ENCODE measurements around the gene PAX5. TPM values are rescaled to one million over a fixed set of nuclear protein-coding genes. Genes with fewer than 3 reads are reported as not detected.

The PAX5 gene
- total and polyA plus RNA-seq, 4 experiments from 2014 or later = 0.32 TPM; not detected in 3

DNA sequence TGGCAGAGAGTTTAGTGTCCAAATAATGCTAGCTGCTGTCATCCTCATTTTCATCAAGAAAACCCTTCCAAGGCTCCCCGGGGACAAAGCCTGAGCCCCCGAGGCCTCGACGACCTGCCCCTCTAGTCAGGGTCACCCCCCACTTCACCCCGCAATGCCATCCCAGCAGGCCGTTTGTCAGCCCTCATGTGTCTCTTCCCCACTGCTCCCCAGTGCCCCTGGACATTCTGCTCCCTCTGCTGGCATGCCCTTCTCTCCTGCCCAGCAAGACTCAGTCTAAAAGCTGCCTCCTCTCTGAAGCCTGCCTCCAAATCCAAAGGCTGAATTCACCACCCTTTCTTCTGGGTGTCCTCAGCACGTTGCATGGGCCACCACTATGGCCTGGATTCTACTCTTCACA, 59.3 kb downstream of the PAX5 start:
- H3K36me3 ChIP-seq (ENCODE audit: insufficient read depth, low read length) = no peaks in the 10 kb centered on the region
- no peak overlapping the region for H3K27ac ChIP-seq (ENCODE audit: low read depth, low read length)
- intact Hi-C loops (cut with micrococcal nuclease) = no loop called here
- Mint-ChIP-seq H3K36me3 (no peaks in the 10 kb centered on the region), H3K4me3 (no peak overlapping the region), H3K27me3 (peaks cover 3 to 25% of the 10 kb centered on the region in 2 donors), H3K9me3 (no peaks in the 10 kb centered on the region), H3K4me1 (peaks cover 0 to 2% (median 0%) of the 10 kb centered on the region in 4 donors), H3K27ac (peak overlapping the region in 1 of 7 donors; percentile 77)
- DNase-seq = no peak
- H3K27me3 ChIP-seq (ENCODE audit: insufficient read depth, low read length) = no peaks in the 10 kb centered on the region
- POLR2A ChIA-PET (ENCODE audit: partially characterized antibody) = no interaction called here
- no peak overlapping the region for H3K4me3 ChIP-seq (ENCODE audit: low read length in 2 of 2)
- H3K4me1 ChIP-seq (ENCODE audit: insufficient read depth, low read length) = no peaks in the 10 kb centered on the region
- CTCF ChIA-PET (ENCODE audit: partially characterized antibody) = interaction anchor here (1.0 kb wide), 1 partner anchor 21 kb away, joined by 4 read pairs; no protein-coding TSS in a partner anchor
- H3K9me3 ChIP-seq (ENCODE audit: control insufficient read depth in 1 of 2, low read length in 2 of 2) = no peaks in the 10 kb centered on the region

DNA sequence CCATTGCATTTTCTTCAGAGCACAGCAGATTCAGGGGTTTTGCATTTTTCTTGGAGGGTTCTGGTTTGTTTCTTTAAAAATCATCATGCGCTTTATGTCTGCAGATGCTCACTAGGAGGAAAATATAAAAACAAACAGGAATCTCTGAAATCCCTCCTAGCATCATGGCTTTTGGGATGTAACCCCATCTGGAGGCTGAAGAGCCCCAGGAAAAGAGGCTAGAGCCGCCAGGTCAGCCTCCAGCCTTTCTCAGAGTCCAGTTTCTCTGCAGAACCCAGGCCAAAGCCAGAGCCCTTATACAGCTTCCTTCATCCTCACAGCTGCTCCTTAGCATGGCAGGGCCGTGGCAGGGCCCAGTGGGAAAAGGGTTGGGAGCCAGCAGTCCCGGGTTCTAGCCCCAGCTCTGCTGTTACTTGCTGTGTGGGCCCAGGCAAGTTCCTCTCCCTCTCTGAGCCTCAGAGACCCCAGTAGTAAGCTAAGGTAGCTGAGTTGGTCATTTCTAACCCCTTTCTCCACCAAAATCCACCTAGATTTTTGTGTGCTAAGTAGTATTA, 62.1 kb downstream of the PAX5 start:
- H3K27ac Mint-ChIP-seq = no peak overlapping the region
- intact Hi-C loops (cut with micrococcal nuclease) = no loop called here
- H3K4me3 Mint-ChIP-seq = no peak overlapping the region
- no peaks in the 10 kb centered on the region for H3K9me3 Mint-ChIP-seq
- no peak for DNase-seq
- no peaks in the 10 kb centered on the region for H3K4me1 ChIP-seq (ENCODE audit: insufficient read depth, low read length)
- no peaks in the 10 kb centered on the region for H3K27me3 ChIP-seq (ENCODE audit: insufficient read depth, low read length)
- no peak overlapping the region for H3K27ac ChIP-seq (ENCODE audit: low read depth, low read length)
- H3K4me3 ChIP-seq (ENCODE audit: low read length in 2 of 2) = no peak overlapping the region
- no peaks in the 10 kb centered on the region for H3K36me3 ChIP-seq (ENCODE audit: insufficient read depth, low read length)
- H3K9me3 ChIP-seq (ENCODE audit: control insufficient read depth in 1 of 2, low read length in 2 of 2) = no peaks in the 10 kb centered on the region
- peaks cover 0 to 10% of the 10 kb centered on the region in 2 donors for H3K27me3 Mint-ChIP-seq
- H3K4me1 Mint-ChIP-seq = peaks cover 0 to 2% (median 0%) of the 10 kb centered on the region in 4 donors
- no peaks in the 10 kb centered on the region for H3K36me3 Mint-ChIP-seq
- ChIA-PET CTCF (ENCODE audit: partially characterized antibody) (no interaction called here), POLR2A (ENCODE audit: partially characterized antibody) (no interaction called here)

DNA sequence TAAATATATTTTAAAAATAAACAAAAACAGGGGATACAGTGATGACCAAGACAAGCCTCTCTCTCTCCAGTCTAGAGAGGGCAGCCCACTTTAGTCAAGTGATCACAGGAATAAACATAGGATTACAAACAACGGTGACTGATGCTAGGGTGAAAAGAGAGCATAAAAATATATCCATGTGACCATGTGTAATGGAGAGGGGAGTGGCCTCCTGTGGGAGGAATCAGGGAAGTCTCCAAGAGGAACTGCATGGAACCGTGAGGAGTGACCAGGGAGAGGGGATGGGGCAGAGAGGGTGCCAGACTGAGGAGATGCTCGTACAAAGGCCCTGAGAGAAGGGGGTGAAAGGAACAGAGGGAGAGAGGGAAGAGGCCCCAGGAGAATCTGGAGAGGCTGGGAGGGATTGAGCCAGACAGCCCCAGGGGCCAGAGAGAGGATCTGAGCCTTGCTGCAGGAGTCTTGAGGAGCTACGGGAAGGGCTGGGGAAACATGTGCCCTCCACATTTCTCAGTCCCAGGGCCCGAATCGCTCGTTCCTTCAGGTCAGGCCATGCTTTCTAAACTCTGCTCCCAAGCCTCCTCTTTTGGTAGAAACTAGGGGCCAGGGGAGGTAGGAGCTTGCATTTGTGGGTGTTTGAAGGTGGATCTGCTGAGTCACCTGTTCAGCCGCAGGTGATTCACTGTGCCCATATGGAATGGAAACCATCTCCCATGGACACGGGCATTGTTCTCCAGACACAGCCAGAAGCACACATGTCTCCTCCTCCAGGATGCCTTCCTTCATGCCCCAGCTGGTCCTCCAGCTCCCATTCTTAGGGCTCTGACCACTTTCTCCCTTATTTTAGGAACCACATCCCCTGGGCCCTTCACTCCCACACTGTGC, 63.8 kb downstream of the PAX5 start:
- ChIA-PET POLR2A (ENCODE audit: partially characterized antibody) (no interaction called here), CTCF (ENCODE audit: partially characterized antibody) (no interaction called here)
- Mint-ChIP-seq H3K36me3 (no peaks in the 10 kb centered on the region), H3K4me3 (no peak overlapping the region), H3K4me1 (peaks cover 0 to 2% (median 0%) of the 10 kb centered on the region in 4 donors), H3K27ac (peak overlapping the region in 1 of 7 donors; percentile 14), H3K27me3 (peaks cover 0 to 8% of the 10 kb centered on the region in 2 donors), H3K9me3 (no peaks in the 10 kb centered on the region)
- Histone ChIP-seq H3K4me3 (ENCODE audit: low read length in 2 of 2) (no peak overlapping the region), H3K36me3 (ENCODE audit: insufficient read depth, low read length) (no peaks in the 10 kb centered on the region), H3K9me3 (ENCODE audit: control insufficient read depth in 1 of 2, low read length in 2 of 2) (no peaks in the 10 kb centered on the region), H3K27ac (ENCODE audit: low read depth, low read length) (no peak overlapping the region), H3K4me1 (ENCODE audit: insufficient read depth, low read length) (no peaks in the 10 kb centered on the region), H3K27me3 (ENCODE audit: insufficient read depth, low read length) (no peaks in the 10 kb centered on the region)
- no peak for DNase-seq
- intact Hi-C loops (cut with micrococcal nuclease) = no loop called here

DNA sequence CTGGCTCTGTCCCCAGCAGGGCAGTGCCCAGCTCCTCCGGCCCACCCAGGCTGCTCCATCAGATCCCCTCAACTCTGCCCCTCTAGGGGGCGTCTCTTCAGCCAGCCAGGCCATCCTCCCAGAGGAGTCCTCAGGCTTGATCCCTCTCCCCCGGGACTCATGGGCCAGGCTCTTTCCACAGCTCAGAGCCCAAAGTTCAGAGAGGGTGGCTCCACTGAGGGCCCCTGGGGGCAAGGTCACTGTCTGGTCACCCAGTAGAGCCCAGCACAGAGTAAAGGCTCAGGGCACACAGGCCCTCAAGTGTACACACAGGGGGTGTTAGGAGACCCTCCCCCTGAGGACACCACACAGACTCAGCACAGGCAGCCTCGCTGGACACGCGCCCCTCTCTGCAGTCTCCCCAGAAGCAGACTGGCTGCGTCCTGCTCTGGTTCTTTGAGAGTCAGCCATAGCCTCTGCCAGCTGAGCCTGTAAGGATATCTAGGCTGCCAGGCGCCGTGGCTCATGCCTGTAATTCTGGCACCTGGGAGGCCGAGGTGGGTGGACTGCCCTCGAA, 64.8 kb downstream of the PAX5 start:
- ChIA-PET CTCF (ENCODE audit: partially characterized antibody) (no interaction called here), POLR2A (ENCODE audit: partially characterized antibody) (no interaction called here)
- Mint-ChIP-seq H3K4me3 (no peak overlapping the region), H3K27me3 (peaks cover 0 to 4% of the 10 kb centered on the region in 2 donors), H3K4me1 (no peaks in the 10 kb centered on the region), H3K9me3 (no peaks in the 10 kb centered on the region), H3K27ac (no peak overlapping the region), H3K36me3 (no peaks in the 10 kb centered on the region)
- intact Hi-C loops (cut with micrococcal nuclease) = no loop called here
- H3K4me3 ChIP-seq (ENCODE audit: low read length in 2 of 2) = no peak overlapping the region
- H3K27ac ChIP-seq (ENCODE audit: low read depth, low read length) = no peak overlapping the region
- no peaks in the 10 kb centered on the region for H3K27me3 ChIP-seq (ENCODE audit: insufficient read depth, low read length)
- no peaks in the 10 kb centered on the region for H3K36me3 ChIP-seq (ENCODE audit: insufficient read depth, low read length)
- H3K9me3 ChIP-seq (ENCODE audit: control insufficient read depth in 1 of 2, low read length in 2 of 2) = no peaks in the 10 kb centered on the region
- no peak for DNase-seq
- H3K4me1 ChIP-seq (ENCODE audit: insufficient read depth, low read length) = no peaks in the 10 kb centered on the region

DNA sequence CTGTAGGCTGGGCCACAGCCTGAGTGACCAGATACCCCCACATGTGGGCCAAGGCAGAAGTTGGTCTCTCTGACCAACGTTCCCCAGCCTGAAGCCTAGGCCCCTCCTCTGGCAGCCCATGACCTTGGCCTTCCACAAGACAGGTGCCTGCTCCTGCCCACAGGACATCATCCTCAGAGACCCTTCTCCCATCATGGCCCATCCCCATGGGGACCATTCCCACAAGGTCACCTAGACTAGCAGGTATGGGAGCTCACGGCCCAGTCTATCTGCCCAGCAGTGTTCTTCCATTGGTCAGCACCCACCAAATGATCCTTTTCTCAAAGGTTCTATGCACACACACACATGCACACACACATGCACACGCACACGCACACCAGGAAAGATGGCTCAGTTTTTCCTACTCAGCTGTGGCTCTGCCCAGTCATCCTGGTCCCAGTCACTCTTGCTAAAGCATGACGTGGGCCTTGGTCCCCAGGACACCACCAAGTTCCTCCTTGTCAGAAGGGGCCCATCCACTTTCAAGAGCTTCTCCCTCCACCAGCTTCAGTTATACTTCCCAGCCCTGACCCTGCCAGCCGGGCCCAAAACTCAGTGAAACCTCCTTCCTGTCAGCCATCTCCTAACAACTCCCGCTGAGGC, 65.4 kb downstream of the PAX5 start:
- Mint-ChIP-seq H3K4me3 (no peak overlapping the region), H3K36me3 (no peaks in the 10 kb centered on the region), H3K4me1 (no peaks in the 10 kb centered on the region), H3K27ac (no peak overlapping the region), H3K27me3 (peaks cover 0 to 4% of the 10 kb centered on the region in 2 donors), H3K9me3 (no peaks in the 10 kb centered on the region)
- no peak for DNase-seq
- POLR2A ChIA-PET (ENCODE audit: partially characterized antibody) = no interaction called here
- CTCF ChIA-PET (ENCODE audit: partially characterized antibody) = no interaction called here
- no peak overlapping the region for H3K27ac ChIP-seq (ENCODE audit: low read depth, low read length)
- intact Hi-C loops (cut with micrococcal nuclease) = no loop called here
- H3K36me3 ChIP-seq (ENCODE audit: insufficient read depth, low read length) = no peaks in the 10 kb centered on the region
- H3K9me3 ChIP-seq (ENCODE audit: control insufficient read depth in 1 of 2, low read length in 2 of 2) = no peaks in the 10 kb centered on the region
- no peaks in the 10 kb centered on the region for H3K4me1 ChIP-seq (ENCODE audit: insufficient read depth, low read length)
- no peaks in the 10 kb centered on the region for H3K27me3 ChIP-seq (ENCODE audit: insufficient read depth, low read length)
- H3K4me3 ChIP-seq (ENCODE audit: low read length in 2 of 2) = no peak overlapping the region

- Mint-ChIP-seq H3K27me3 (peaks cover 0 to 4% of the 10 kb centered on the region in 2 donors), H3K9me3 (no peaks in the 10 kb centered on the region), H3K36me3 (no peaks in the 10 kb centered on the region), H3K4me3 (no peak overlapping the region), H3K27ac (no peak overlapping the region), H3K4me1 (no peaks in the 10 kb centered on the region)
- intact Hi-C loops (cut with micrococcal nuclease) = no loop called here
- no peaks in the 10 kb centered on the region for H3K9me3 ChIP-seq (ENCODE audit: control insufficient read depth in 1 of 2, low read length in 2 of 2)
- no peaks in the 10 kb centered on the region for H3K36me3 ChIP-seq (ENCODE audit: insufficient read depth, low read length)
- H3K4me1 ChIP-seq (ENCODE audit: insufficient read depth, low read length) = no peaks in the 10 kb centered on the region
- H3K27me3 ChIP-seq (ENCODE audit: insufficient read depth, low read length) = no peaks in the 10 kb centered on the region
- H3K27ac ChIP-seq (ENCODE audit: low read depth, low read length) = no peak overlapping the region
- ChIA-PET POLR2A (ENCODE audit: partially characterized antibody) (no interaction called here), CTCF (ENCODE audit: partially characterized antibody) (no interaction called here)
- no peak for DNase-seq
- H3K4me3 ChIP-seq (ENCODE audit: low read length in 2 of 2) = no peak overlapping the region
These were observed 66.1 kb downstream of the PAX5 start for GRCh38 chr9:36967997-36968396.

DNA sequence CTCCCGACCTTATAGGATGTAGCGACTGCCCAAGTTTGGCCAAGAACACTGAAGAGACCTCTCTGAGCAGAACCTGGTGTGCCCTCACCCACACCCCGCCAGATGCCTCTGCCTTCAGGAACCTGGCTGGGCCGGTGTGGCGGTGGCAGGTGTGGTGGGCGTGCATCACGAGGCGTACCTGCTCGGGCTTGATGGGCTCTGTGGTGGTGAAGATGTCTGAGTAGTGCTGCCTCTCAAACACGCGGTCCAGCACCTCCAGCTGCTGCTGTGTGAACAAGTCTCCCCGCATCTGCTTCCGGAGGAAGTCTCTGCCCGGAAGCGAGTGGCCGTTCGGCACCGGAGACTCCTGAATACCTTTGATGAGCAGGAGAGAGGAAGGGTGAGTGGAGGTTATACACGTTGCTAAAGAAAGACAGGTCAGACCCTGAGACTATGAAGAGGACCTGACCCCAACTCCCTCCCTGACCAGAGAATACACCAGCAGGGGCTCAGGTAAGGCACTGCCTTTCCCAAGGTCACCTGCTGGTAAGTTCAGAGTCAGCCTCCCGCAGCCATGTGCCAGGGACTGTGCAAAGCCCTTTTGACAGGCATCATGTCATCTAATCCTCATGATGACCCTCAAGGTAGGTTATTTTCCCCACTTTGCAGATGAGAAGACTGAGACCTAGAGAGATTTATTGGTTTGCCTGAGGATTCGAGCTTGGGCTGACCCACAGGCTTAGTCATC, 67.5 kb downstream of the PAX5 start:
- no peak overlapping the region for H3K4me3 Mint-ChIP-seq
- H3K27me3 Mint-ChIP-seq = peaks cover 0 to 5% of the 10 kb centered on the region in 2 donors
- H3K36me3 Mint-ChIP-seq = no peaks in the 10 kb centered on the region
- Histone ChIP-seq H3K4me1 (ENCODE audit: insufficient read depth, low read length) (no peaks in the 10 kb centered on the region), H3K4me3 (ENCODE audit: low read length in 2 of 2) (no peak overlapping the region), H3K9me3 (ENCODE audit: control insufficient read depth in 1 of 2, low read length in 2 of 2) (no peaks in the 10 kb centered on the region), H3K27ac (ENCODE audit: low read depth, low read length) (no peak overlapping the region), H3K36me3 (ENCODE audit: insufficient read depth, low read length) (no peaks in the 10 kb centered on the region), H3K27me3 (ENCODE audit: insufficient read depth, low read length) (no peaks in the 10 kb centered on the region)
- H3K4me1 Mint-ChIP-seq = no peaks in the 10 kb centered on the region
- ChIA-PET POLR2A (ENCODE audit: partially characterized antibody) (no interaction called here), CTCF (ENCODE audit: partially characterized antibody) (no interaction called here)
- intact Hi-C loops (cut with micrococcal nuclease) = no loop called here
- DNase-seq = no peak
- no peak overlapping the region for H3K27ac Mint-ChIP-seq
- no peaks in the 10 kb centered on the region for H3K9me3 Mint-ChIP-seq
